SHP77 (cell line): Measurements from ENCODE around the gene SMC6.

Source experiments
- DNase-seq, 2 experiments: peaks; one replicate each; lab custom pipeline; 2025; lab: John Stamatoyannopoulos, UW

SMC6 gene

DNA sequence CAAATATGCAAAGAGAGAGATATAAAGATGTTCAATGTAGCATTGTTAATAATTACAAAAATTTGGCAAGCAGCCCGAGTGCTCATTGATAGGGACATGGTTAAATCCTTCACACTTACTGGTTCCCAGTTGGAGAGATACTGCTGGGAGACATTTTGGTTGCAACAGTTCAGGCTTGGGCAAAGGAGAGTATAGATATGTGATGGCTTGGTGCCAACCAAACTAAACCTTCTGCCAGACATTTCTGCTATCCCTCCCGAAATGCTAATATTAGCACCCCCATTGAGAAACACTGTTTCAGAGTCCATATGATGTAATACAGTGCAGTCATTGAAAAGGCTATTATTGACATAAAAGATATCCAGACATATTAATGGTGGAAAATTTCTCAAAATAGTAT, 11.8 kb upstream of the SMC6 start:
- no peak for DNase-seq

DNA sequence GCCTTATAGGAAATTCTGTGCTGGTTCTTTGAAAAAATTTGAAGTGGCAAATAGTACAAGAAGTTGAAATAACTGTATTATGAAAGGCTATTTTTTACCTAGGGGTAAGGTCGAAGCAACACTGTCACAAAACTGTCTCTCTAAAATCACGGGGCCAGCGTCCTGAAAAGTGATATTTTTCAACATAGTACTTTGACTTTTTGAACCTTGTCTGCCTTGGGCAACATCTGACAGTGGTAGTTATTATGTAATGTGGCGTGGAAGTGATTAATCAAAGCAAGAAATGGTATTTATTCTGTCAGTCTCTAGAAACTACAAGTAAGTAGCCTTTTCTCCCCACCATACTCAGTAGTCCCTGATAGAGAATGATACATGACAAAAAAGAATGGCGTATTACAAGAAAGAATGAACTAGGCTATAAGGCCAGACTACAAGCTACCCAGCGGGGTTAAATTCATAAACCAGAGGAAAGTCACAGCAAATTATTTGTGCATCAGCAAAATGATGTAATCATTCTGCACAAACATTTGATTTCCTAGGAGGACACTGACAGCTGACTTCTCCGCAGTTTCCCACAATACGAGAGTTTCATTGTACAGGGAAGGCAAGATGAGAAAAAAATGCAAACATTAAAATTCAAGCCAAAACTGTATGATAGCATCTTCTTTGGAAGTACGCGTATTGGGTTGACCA, 10.2 kb upstream of the SMC6 start:
- DNase-seq: no peak

DNA sequence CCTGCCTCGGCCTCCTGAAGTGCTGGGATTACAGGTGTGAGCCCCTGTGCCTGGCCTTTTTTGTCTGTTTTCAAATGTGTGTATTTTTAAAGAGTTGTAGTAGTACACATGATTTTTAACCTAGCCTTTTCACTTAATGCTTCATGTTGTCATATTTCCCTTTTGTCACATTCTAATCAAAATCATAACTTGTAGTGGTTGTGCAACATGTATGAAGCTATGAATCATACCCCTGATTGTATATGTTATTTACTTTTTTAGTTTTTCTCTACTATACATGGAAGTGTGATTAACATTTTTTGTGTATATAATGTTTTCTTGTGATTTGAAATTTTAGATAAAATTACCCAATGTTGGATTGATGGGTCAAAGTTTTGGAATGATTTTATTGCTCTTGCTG, 8.8 kb upstream of the SMC6 start:
- DNase-seq: no peak

DNA sequence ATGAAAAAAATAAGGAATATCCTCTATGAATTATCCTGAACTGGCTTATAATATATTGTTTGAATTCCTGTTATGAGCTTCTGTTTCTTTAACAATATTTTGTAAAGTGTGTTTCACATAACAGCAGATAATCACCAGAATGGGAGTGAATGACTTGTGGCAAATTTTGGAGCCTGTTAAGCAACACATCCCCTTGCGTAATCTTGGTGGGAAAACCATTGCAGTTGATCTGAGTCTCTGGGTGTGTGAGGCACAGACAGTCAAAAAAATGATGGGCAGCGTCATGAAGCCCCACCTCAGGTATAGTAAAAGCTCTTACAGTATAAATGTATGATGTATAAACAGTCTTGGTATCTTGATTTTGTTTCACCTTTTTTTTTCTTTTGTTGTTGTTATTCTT, 6.2 kb upstream of the SMC6 start:
- DNase-seq: no peak

DNA sequence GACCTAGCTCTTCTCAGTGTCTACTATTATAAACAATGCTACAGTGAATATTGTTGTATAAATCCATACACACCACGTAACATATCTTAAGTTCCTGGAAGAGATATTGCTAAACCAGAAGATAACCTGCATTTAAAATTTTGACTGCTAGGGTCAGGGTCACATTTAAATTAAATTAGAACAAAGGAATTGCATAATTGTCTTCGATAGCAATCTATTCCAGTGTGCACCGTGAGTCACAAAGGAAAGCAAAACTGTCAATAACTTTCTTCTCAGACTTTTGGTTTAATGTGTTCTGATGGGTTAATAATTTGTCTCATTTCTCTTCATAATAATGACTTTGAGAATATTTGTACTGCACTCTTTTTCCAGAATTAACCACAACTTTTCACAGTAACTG, 4.5 kb upstream of the SMC6 start:
- no peak for DNase-seq

DNA sequence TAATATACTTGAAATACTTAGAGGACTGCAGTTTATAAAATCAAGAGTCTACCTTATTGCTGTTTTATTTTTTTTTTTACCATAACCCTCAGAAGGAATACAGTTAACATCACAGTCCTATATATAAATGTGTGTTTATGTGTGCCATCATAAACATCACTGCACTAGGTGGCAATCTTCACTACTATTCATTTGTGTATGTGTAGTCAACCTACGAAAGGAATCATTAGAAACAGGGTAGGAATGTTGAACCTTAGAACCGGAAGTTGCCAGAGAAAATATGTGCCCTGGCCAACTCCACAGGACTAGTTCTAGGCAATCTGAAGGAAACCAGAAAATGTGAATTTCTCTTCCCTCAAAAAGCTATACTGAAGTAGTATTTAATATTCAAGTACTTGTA, 3.7 kb upstream of the SMC6 start:
- no peak for DNase-seq

DNA sequence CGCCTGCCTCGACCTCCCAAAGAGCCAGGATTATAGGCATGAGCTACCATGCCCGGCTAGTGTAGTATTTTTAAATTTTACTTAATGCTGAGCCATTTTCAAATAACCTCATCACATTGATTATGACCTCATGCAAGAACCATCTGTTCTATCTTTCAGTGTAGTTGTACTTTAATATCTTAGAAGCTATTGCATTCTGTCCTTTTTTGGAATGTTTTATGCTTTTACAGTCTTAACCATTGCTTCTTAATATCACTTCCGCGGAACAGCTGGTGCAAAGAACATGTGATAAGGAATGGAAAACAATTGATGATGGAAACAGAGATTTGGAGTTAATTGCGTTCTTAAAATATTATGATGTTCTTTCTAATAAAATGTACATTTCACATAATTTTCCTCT, 3.1 kb upstream of the SMC6 start:
- DNase-seq: no peak

DNA sequence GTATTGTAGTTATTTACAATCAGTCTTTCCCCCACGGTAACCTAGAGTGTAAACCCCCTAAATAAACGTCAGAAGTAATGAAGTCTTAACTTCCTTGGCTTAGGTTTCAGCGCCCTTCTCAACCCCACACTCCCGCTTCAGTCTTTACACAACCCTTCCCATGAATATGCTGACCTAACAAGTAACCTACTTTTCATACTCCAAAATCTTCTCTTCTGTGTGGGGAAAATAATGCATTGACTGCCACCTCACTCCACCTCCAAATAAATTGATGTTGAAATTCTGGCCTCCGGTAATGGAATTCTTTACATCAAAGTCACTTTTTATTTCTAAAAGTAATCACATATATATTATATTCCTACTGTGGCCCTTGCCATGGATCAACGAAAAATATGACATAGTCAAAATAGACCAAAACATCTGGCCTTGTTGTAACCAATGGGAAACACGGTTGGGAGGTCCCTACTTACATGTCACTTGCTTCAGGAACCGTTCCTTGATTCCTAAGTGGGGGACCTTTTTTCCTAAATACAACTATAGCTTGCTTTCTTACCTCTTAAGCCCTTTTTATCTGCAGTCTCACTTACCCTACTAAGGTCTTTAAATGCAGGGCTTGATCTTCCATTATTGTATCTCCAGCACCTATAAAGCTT, 1.3 kb upstream of the SMC6 start:
- DNase-seq: peak in 1 of 2 experiments; percentile 2

DNA sequence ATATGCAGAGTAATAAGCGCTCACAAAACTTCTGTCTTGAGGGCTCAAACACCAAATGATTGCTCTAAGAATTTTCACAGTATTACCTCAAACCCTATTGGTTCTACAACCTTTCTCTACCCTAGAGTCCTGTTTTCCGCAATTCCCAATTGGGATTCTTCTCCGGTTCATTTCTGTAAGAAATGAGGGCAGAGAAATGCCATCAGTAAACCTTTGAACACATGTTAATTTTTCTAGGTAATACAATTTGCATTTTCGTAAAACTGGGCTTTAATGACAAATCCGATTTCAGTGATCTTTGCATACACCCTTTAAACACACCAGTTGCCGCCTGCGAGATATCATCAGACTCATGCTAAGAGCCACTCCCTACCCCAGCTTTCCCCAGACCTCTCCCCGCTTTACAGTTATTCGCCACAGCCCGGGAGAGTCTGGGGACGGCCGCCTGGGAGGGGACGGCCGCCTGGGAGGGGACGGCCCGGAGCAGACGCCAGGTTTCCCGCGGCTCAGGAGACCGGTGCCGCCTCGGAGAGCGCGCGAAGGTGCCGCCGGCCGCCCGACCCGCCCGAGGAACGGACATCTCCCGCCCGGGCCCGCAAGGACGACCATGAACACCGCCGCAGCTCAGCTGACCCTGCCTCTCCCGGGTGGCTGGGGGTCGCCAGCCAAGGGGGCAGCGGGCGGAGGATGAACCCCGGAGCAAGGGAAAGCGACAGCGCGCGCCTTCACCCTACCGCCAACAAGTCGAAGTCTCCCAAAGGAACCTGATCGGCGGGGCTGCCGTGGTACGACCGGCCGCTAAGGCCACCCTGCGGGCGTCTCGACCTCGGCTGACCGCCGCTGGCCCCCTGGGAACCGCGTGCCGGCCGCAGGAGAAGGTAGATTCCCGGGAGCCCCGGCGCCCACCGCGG, 463 bp downstream of the SMC6 start:
- DNase-seq: peak; percentile 27 to 38

DNA sequence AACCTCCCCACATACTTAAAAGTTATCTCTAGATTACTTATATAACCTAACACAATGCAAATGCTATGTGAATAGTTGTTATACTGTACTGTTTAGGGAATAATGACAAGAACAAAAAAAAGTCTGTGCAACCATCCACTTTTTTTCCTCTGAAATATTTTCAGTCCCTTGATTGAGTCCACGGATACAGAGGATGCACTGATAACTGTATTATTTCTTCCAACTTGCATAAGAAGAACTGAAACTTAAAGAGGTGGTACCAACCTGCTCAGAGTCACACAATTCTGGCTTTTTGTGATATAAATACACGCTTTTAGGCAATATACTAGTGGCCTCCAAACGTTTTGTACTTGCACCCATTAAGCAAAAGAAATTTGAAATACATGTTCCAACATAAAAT, 1.4 kb downstream of the SMC6 start:
- DNase-seq: no peak

DNA sequence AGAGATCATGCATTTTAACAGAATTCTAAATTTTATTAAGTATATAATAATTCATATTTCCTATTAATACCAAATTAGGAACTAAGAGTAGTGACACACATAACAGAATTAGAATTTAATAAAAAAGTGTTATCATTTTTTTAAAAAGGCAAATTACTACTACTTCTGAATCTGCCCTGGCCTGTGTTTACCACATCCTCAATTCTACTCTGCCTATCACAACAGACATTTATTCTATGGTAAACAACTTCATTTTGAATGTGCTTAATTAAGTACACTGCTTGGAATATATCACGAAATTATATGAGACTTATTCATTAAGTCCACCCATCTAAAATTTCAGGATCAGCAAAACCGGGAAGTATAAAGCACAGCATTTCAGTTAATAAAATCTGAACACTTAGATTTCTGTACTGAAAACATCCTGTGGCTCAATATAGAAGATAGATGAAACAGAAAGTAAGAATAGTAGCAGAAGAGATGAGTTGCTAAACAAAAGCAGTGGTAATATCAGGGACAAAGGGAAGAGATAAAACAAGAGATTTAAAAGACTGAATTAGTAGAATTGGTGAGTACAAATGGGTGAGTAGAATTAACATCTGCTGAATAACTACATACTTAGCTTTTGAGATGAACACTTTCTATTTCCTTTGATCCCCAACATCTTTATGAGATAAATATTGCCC, 3.7 kb downstream of the SMC6 start:
- DNase-seq: no peak

DNA sequence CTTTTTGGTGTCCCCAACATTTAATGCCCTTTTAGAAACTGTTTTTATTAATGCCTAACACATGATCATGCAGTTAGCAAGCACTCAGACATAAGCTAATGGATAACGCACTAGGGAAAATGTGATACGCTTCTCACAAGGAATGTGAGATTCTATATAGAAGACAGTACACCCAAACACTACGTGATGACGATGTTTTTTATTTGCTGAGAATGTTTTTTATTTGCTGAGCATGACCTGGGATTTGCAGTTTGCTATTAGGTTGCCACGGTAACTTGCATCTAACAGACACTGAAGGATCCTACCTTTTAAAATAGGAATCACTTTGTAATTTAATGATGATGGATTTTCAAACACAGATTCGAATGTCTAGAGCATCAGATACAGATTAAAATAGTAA, 4.9 kb downstream of the SMC6 start:
- no peak for DNase-seq

DNA sequence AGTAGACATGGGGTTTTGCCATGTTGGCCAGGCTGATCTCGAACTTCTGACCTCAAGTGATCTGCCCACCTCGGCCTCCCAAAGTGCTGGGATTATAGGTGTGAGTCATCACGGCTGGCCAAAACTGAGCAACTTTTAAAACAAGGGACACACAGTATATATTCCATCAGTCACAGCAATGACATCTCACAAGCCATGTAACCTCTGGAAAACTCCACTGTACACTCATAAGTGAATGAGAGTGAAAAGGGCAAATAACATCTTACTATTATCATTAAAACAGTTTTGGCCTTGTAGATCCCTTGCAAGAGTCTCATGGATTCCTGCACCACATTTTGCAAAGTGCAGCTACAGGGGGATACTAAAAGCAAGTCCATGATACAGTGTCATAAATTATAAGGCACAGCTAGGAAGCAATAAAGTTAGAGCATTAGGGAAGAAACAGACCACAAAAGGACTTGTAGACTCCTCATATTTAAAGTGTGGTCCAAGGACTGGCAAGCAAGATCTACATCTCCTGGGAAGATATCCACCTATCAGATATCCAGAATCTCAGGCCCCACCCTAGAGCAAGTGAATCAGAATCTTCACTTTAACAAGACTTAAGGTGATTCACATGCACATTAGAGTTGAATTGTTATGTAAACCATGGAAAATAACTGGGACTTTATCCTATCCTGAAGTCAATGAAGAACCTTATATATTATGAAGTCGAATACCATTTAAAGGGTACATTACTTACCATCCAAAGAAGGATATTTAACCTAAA, 5.7 kb downstream of the SMC6 start:
- DNase-seq: no peak

DNA sequence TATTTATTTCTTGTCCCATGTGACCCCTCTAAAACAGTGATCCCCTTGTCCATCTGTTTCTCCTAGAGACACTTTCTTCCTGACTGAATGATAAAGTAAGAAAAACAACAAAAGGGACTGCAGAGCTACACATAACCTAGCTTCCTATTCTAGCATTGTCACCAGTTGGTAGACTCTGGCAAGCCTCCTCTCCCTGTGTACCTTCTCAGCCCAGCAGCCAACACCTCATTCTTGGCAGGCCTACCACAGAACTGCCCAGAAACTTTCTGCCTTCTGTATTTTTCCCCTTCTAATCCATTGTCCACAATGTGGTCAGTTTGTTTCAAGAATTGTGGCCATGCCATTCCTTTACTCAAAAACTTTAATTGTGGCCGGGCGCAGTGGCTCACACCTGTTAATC, 13.4 kb downstream of the SMC6 start:
- DNase-seq: no peak

DNA sequence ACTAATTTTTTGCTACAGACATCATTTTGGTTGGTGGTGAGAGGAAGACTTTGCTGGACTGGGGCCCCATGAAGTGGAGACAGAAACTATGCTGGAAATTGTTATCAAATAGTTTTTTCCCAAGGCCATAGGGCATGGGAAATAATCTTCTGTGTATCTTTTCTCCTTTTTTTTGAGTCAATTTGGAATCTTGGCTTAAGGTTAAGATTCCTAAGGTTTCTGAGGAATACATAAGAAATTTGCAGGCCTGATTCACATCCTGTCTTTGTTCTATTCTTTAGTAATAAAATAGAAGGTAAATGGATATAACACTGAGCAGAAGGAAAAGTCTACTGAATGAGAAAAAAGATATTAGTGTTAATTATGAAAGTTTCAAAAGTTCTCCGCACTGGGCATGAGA, 16.6 kb downstream of the SMC6 start:
- DNase-seq: no peak

DNA sequence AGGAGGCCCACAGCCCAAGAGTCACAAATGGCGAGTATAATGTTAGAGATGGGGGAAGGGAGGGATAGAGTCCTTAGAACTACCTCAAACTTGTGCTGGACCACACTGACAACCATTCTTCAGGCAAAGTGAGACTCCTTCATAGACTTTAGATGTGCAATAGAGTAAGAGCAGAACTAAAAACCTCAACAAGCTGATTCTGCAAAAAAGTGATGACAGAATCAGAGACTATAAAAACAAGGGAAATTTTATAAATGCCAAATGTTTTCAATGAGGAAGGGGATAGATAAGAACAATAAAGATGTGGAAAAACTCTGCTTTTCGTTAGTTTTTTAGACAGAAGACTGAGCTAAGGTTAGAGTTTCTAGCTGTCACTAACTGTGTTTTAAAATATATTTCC, 17.7 kb downstream of the SMC6 start:
- no peak for DNase-seq

DNA sequence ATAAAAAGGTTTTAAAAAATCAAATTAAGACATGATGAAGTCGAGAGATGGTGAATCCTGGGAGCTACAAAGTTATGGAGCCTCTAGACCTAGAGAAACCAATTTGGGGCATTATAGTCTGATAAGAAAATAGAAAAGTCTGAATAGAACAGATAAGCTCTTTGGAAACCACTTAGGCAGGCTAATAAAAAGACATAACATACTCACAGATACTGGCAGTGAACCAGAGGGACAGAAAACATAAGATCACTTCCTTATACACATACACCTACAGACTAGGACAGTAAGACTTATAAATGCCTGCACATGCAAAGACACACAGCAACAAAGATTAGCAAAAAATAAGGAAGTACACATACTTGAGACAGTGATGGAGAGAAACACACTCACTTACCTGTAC, 20.0 kb downstream of the SMC6 start:
- no peak for DNase-seq

DNA sequence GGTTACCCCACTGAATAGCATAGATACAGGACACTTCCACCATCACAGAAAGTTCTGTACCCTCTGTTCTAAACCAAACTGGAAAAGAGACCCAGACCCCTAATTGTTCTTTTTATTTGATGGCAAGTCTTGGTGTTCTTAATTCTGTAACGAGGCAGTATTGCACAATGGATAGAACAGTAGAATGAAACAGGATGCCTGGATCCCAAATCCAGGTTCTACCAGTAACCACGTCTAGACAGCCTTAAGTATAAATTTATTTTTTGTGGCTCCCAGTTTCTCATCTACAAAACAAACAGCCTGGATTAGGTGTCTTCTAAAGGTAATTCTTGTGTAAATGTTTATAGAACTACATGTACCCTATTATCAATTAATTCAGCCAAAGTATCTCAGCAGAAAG, 23.7 kb downstream of the SMC6 start:
- no peak for DNase-seq

DNA sequence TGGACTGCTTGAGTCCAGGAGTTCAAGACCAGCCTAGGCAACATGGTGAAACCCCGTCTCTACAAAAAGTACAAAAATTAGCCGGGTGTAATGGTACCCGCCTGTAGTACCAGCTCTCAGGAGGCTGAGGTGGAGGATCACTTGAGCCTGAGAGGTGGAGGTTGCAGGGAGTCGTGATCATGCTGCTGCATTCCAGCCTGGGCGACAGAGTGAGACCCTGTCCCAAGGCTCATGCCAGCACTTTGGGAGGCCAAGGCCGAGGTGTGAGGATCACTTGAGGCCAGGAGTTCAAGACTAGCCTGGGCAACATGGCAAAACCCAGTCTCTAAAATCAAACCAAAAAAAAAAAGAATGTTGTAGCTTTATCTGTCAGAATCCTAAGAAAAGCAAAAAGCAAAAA, 25.4 kb downstream of the SMC6 start:
- no peak for DNase-seq

DNA sequence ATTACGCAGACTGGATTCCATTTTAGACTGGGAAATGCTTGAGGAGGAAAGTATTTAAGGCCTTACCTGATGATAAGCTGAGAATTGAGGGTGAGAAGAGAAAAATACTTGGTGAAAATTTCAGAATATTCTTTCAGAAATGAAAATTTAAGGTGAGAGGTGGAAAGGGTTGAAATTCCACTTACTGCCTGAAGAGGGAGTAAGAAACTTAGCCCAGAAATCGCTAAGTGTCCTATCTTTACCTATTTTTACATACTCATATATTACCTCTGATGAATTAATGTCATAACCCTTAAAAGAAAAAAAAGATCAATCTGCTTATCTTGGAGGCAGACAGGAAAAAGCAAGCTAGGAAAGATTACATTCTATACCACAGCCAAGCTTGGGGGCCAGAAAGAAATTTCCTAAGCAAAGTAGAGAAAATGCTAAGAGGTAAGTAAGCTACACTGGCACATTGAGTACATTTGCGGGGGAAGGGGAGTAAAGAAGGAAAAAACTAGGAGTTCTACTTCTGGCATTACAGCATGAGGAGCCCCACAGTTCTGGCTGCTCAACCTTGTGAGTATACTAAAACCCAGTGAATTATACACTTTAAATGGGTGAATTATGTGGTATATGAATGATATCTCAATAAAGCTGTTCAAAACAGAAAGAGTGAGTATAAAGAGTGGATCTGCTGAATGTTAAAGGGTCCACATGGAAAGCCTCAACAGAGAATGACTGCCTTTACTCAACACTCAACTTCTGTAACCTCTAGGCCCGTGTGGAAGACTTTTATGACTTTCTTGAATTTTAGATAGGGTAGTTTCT, 33.8 kb downstream of the SMC6 start:
- no peak for DNase-seq

DNA sequence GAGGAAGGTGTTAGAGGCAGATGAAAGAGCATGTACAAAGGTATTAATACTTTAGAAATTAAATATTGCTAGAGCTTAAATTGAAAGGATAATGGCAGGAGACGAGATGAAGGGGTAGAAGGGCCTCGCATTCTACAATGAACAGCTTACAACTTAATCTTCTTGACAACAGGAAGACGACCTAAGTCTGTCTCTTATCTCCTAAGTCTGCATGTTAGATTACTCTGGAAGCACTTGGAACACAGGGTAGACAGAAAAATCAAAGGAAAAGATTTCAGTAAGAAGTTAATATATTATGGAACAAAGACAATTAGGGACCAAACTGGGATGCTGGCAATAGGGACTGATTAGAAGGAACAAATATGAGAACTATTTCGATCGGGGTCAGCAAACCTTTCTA, 34.9 kb downstream of the SMC6 start:
- no peak for DNase-seq
